Superior temporal gyrus (tissue), 1 donor: Measurements from ENCODE around the gene RRP1.
"Not testable (repeated sequence)": the region's sequence is repeated elsewhere in the genome, so short reads cannot be mapped to it uniquely, and the experiment has no call there.

Experiments used
- DNase-seq: peaks from one replicate; pipeline ENCODE4 v3.0.0-alpha.2; 2016; ENCODE audit errors: extremely low spot score

RRP1 gene

DNA sequence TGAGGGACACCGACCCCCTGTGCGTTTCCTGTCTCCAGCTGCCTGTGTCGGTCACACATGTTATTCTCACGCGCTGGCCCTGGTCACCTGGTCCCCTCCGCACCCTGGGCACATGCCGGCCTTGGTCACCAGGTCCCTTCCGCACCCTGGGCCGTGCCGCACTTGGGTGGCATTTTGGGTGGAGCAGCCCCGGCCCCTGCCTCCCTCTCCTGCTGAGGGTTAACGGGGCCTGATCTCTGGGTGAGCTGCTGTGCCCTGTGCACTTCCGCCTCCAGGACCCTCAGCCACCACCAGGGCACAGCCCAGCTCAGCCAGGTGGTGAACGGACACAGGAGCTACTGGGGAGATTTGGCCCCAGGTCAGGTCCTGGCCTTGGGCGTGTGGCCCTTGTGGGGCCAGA lies 26.6 kb downstream of the RRP1 start:
- DNase-seq: no peak

DNA sequence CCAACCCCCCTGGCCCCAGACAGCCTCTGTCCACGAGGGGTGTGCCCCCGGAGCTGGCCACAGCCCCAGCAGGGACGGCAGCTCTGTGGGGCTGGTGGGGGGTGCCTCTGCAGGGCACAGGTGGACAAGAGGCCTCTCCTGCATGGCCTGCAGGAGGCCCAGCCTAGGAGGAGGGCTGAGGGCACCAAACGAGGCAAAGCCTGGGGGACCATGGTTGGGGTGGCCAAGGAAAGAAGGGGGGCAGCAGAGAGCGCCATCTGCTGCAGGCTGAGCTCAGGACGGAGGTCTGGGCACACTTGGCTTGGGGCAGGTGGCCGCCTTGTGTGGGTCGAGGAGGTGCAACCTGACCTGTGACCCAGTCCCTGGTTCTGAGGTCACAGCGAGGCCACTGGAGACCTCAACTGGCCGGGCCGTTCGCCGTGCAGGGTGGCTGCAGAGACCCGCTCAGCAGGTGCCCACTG lies 27.3 kb downstream of the RRP1 start:
- no peak for DNase-seq

- DNase-seq: no peak
Measured at GRCh38 chr21:43817157-43818086, 28.0 kb downstream of the RRP1 start.

- DNase-seq: no peak
Measured at GRCh38 chr21:43818685-43819084, 29.3 kb downstream of the RRP1 start.

GRCh38 chr21:43819511-43820405 lies 30.4 kb downstream of the RRP1 start:
- no peak for DNase-seq

GRCh38 chr21:43820466-43820865 lies 31.1 kb downstream of the RRP1 start:
- no peak for DNase-seq

DNA sequence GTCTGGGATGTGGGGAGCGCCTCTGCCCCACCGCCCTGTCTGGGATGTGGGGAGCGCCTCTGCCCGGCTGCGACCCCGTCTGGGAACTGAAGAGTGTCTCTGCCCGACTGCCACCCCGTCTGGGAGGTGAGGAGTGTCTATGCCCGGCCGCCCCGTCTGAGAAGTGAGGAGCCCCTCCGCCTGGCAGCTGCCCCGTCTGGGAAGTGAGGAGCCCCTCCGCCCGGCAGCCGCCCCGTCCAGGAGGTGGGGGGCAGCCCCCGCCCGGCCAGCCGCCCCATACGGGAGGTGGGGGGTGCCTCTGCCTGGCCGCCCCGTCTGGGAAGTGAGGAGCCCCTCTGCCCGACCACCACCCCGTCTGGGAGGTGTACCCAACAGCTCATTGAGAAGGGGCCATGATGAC lies 32.8 kb downstream of the RRP1 start:
- DNase-seq: not testable (repeated sequence)

GRCh38 chr21:43822741-43823140 lies 33.4 kb downstream of the RRP1 start:
- not testable (repeated sequence) for DNase-seq

DNA sequence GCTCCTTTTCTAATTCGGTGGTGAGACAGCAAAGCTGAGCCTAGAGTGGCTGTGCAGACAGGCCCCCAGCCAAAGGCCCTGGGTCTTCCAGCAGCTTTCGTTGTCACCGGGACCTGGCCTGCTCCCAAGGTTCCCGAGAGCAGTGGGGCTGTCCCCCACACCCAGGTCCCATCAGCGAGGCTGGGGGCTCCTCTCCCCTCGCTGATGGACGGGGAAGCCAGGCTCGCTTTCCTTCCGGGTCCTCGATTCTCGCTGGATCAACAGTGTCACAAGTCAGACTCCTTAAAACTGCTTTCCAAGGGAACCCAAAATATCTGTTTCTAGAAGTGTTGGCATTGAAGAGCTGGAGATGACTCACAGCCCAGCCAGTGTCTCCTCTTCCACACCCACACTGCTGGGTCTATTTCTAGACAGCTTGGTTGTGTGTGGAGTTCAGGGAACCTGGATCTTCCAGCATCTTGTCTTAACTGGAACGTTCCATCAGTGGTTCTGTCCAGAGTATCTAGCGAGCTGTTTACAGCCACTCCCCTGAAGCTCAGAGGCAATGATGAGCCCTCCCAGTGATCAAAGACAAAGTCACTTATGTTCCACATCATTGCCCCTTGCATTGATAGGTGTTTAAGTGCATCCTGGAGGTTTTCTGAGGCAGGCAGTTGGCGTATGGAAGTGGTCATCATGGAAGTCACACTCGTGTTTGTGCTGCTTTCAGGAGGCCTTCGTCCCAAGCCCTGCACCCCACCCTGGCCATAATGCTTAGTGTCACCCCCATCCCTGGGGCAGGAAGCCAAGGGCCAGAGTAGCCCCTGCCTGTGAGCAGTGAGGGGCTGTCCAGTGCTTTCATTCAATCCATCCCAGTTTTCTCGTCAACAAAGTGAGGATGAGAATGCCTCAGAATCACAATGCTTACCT lies 35.2 kb downstream of the RRP1 start:
- peak; percentile 71 for DNase-seq

DNA sequence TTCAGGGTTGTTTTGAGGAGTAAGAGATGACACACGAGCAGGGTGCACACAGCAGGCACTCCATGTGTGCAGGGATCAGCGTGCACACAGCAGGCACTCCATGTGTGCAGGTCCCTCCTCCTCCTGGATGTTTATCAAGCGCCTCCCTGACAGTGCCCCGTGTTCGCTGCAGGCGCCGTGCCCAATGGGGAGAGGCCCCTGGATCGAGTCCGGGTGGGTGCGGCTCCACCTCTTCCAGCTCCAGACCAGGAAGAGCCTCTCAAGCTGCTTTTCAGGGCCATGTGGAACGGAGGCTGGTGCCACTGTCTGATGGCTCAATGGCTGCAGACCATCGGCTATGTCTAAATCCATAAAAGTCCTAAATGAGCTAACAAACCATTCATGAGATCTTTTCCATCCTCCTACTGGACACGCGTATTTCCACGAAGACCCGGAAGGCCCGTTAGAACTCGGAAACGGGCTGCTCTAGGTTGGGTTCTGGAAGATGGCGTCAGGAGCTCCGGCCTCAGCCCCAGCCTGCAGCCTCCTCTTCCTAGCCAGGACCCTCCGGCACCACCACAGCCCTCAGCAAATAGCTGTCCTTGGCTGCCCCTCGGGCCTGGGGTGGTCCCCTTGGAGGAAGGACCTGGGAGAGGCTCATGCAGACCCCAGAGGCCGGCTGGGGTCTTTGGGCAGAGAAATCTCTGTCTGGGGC lies 36.0 kb downstream of the RRP1 start:
- DNase-seq: no peak

- DNase-seq: no peak
Measured at GRCh38 chr21:43825936-43826622, 36.7 kb downstream of the RRP1 start.

- no peak for DNase-seq
Measured at GRCh38 chr21:43826623-43826974, 37.2 kb downstream of the RRP1 start.

DNA sequence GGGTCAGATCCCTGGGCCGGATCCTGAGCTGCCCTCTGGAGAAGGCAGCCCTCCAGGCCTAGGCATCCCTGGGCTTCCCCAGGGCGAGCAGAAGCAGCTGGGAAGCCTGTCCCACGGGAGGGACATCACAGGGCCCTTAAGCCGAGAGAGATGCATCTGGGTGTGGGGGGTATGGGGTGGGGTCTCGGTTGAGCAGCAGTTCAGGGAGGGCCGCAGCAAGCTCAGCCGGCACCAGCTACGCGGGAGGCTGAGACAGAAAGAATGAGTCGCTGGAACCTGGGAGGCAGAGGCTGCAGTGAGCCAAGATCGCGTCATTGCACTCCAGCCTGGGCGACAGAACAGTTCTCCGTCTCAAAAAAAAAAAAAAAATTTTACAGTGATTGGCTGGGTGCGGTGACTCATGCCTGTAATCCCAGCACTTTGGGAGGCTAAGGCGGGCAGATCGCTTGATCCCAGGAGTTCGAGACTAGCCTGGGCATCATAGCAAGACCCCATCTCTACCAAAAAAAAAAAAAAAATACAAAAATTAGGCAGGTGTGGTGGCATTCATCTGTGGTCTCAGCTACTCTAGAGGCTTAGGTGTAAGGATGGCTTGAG lies 37.7 kb downstream of the RRP1 start:
- DNase-seq: no peak

DNA sequence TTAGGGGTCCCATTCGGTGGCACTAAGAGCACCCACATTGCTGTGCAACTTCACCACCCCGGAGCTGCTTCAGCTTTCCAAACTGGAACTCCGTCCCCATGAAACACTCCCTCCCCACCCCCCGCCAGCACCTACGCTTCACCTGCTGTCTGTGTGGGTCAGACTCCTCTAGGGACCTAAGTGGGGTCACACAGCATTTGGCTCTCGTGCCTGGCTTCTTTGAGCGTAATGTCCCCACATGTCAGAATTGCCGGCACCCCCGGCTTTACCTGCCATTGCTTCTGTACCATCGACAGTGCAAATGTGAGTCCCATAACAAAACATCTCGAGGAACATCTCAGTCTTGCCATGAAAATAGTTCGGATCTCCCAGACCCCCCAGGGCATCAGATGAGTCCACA lies 39.8 kb downstream of the RRP1 start:
- DNase-seq: no peak

- DNase-seq: no peak
Measured at GRCh38 chr21:43829575-43830119, 40.3 kb downstream of the RRP1 start.

- no peak for DNase-seq
Measured at GRCh38 chr21:43832158-43832550, 42.8 kb downstream of the RRP1 start.

DNA sequence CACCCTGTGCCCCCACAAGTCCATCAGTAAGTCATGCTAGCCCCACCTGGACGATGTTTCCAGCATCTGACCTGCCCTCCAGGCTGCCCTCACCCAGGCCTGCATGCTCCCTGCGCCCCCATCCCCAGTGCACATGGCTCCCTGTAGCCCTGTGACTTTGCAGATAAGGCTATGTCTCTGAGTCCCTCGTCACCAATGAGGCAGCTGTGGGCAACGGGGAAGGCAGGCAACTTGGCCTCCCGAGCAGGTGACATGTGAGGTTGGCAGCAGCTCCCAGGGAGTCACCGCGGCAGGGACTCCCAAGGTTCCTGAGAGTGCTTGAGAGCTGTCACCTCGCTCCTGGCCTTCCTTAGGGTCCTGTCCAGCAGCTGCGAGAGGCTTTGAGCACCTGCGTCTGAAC lies 43.3 kb downstream of the RRP1 start:
- no peak for DNase-seq

DNA sequence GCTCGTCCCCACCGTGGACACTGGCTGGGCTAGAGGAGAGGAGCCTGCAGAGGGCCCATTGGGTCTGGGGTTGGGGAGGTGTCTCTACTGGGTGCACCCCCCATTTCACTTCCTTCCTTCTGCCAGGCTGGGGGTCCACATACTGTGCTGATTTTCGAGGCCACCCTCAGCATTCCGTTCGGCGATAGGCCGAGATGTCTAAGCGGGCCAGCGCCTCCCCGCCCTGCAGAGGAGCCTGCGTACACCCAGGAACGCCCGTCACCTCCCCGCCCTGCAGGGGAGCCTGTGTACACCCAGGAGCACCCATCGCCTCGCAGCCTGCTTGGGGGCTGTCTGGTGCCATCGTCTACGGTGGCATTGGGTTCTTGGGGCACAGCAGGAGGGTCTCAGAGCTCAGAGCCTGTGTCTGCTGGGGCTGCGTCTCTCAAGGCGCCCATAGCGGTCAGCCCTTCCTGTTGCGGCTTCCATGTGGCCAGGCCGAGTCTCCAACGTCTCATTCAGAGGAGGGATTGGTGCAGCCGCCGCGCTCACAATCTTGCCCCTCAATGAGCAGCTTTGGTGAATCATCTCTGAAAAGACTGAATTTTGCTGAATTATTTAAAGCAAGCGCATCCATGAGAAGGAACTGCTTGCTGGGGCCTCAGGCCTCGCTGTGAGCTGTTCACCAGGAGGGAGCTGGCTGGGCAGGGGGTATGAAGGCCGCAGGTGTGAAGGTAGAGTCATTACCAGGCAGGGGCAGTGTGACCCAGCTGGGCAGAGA lies 44.9 kb downstream of the RRP1 start:
- DNase-seq: no peak

GRCh38 chr21:43835050-43835449 lies 45.7 kb downstream of the RRP1 start:
- no peak for DNase-seq
